Lung microvascular endothelial cell (primary cell): ENCODE data around the gene EDNRB. TPM values are rescaled to one million over a fixed set of nuclear protein-coding genes. Genes with fewer than 3 reads are reported as not detected.
"Not testable (repeated sequence)": the region's sequence is repeated elsewhere in the genome, so short reads cannot be mapped to it uniquely, and the experiment has no call there.

ENCODE experiments used
- DNase-seq, 2 donors: peaks; one replicate each; pipeline versions ENCODE4 v3.0.0 to v3.0.0-alpha.2; 2010; ENCODE audit warnings: low read depth in 2 of 2
- total RNA-seq: library from RNA; depleted of rRNA; stranded (reverse); fragments of >200 nt; gene quantifications from 2 replicates; pipeline ENCODE4 v1.2.1, GENCODE V29; 2014

Gene EDNRB
- total RNA-seq, 1 donor from 2014 or later = 211 TPM

DNA sequence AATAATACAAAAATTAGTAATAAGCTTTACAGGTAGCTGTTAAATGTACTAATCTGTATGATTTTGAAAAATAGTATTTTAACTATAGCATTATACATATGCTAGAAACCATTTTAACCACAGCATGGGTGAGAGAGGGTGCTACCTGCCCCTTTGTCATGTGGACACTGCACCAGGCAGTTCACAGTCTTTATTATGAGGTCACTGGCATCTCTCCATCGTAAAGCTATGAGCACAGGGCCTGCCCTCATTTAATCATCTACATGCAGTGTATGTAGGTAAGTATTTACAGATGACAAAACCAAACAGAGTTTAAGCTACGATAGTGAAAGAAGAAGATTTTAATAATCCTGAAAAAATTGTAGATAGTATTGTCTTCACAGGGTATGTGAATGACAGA is 21.7 kb downstream of the EDNRB start:
- DNase-seq = peak; percentile 58 to 87

DNA sequence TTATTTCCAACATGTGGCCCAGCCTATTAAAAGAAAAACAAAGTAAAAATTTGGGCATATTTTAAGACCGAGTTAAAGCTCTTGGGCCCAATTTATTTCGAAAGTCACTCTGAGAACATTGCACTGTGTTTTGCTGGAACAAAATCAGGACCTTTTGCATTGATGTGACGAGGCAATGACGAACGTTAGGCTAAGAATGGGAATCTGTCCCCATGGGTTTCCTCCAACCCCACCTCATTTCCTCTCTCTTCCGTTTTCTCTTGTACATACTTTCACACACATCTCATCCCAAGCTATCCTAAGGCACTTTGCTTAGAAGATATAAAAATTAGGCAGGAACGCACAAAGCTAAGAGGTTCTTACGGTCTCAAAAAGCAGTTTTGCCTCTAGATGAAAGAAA is 22.1 kb downstream of the EDNRB start:
- DNase-seq = peak; percentile 90 to 98

DNA sequence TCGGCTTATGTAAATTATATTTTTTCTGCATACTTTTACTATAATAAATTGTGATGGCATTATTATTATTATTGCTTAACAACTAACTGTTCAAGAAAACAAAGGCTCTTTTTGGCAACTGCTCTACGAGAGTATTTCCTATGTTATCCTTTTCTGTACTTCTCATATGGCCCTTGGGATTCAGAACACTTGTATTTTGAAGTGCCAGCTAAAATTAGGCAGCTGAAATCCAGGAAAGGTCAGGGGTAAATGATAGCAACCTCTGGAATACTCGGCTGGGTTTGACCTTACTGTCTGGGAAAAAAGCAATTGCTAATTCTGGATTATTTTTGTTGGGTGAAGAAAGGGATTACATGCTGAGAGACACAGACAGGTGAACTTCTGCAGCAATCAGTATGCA is 23.9 kb downstream of the EDNRB start:
- no peak for DNase-seq

DNA sequence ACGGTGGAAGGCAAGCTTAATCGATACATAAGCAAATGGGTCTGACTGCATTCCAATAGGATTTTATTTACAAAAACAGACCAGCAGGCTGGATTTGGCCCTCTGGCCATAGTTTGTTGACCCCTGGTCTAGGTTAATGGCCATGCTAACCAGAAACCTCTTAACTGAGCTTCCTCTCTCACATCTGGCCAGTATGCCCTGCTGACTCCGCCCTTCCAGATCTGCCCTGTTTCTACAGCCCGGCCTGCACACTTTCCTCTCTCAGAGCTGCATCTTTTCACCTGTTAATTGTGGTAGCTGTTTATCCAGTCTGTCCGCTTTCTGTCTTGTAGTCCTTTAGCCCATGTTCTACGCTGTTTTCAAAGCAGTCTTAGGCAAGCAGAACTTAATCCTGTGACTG is 25.6 kb downstream of the EDNRB start:
- DNase-seq = no peak

DNA sequence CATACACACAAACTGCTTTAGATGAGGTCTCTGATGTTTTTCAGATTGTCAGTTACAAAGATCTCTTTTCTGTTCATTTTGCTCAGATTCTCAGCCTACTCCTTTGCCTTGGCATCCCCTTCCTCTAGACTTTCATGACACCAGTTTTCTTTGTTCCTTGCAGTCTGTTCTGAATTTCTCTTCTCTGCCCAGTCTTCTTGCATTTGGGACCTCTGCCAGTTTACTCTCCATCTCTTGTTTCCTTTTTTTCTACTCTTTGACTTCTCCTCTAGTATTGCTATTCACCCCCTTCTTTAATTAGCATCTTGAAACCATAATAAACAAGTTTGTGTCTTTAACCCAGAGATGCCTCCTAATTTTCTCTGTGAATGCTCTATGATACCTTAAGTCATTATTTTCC is 26.1 kb downstream of the EDNRB start:
- no peak for DNase-seq

DNA sequence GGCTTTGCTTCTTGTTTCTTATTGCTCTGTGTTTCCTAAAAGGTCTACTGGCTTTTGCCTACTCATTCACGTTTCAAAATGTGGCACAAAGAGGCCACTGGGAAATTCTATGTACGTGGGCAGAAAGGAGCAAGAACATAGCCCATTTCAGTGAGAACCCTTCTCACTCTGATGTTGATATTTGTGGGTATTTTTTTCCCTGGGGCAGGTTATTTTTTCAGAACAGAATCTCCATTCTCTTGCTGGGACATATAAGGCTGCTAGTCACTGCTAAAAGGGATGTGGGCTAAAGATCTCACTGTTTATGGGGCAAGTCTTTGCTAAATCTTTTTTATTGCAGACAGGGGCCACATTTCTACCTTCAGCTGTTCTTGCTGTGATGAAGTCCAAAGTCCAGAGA is 27.1 kb downstream of the EDNRB start:
- DNase-seq = no peak

DNA sequence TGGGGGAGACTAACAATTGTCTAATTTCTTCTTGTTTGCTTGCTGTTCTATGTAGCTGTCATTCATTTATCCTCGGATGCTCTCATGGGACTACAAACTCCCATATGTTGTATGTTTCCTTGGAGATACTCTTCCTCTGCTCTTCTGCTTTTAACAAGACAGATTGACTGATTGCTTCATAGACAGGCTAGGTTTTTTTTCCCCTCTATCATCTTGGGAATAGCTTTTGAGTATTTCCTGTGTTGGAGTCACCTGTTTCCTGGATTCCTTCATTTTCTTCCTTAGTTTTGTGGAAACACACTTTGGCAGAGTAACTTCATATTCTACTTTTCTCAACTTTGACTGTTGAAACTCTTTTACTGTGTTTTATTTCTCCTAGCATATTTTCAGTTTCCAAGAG is 27.6 kb downstream of the EDNRB start:
- peak in 1 of 2 donors; percentile 52 for DNase-seq

DNA sequence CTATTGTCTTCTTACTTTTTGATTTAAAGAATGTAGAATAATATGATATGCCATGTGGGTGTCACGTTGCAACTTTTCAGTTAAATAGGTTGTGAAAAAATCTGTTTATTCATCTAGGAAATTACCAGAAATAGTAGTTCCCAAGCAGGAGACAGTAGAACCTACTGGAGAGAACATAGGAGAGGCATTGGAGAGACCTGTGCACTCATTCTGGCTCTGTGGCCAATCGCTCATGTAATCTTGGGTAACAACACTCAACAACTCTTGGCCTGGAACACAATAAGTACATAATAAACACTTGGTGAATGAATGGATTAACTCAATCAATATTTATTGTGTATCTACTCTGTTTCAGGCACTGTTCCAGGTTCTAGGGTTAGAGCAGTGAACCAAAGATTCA is 35.3 kb downstream of the EDNRB start:
- DNase-seq = no peak

DNA sequence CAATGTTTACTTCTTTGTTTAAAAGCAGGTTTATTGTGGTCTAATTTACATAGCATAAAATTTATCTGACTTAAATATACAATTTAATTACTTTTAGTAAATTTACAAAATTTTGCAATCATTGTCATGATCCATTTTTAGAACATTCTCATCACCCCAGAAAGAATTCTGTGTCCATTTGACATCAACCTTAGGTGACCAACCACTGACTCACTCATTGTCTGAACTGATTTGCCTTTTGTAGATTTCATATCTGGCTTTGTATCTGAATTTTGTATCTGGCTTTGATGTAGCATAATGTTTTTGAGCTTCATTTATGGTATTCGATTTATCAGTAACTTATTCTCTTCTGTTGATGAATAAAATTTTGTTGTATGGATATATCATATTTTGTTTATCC is 40.4 kb downstream of the EDNRB start:
- DNase-seq = peak in 1 of 2 donors; percentile 56

DNA sequence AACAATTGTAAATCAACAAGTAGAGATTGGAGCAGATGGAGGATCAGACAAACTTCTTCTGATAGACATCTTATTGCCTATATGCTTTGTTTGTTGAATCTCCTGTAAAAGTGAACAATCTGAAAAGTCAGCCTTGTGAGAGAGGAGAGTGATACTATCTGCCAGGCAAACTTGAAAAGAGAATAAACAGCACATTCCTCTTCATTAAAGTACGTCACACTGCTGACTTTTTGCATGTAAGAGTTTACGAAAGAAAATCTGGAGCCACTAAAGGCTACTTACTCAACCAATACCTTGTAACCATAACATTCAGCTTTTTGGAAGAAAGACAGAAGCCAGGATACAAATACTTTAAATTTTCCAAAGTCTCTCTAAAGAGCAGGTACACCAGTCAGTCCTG is 42.5 kb downstream of the EDNRB start:
- DNase-seq = peak in 1 of 2 donors; percentile 20

DNA sequence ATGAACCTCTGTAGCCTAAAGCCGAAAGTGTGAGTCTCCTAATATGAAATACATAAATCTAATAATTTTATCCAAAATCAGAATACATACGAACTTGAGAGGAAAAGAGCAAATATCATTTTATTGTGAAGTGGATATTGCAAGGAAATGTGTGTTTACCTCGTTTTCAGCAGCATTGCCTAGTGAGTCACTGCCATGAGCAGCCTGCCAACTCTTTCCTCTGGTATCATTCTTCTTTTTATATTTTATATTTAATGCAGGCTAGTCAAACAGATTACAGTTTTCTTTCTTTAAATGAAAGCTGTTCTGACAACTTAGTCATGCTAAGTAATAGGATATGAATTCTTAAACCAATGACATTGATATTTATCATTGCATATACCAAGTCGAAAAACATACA is 44.2 kb downstream of the EDNRB start:
- DNase-seq = peak; percentile 46 to 73

DNA sequence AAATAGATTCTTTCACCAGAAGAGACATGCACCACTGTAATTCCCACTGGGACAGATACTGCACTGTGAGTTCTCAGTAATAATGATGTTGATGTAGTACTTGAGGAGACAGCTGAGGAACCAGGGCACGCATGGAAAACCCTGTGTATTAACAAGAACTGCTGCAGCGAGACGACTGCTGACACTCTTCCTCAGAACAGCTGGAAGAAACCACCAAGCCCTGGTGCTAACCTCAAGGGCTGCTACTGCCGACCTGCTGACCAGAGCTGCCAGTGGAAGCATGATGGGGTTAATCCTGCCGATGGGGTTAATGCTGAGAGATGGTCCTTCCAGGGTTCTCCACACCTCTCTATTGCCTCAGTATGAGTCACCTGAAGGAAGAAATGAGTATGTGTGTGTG is 45.6 kb downstream of the EDNRB start:
- peak in 1 of 2 donors; percentile 11 for DNase-seq

DNA sequence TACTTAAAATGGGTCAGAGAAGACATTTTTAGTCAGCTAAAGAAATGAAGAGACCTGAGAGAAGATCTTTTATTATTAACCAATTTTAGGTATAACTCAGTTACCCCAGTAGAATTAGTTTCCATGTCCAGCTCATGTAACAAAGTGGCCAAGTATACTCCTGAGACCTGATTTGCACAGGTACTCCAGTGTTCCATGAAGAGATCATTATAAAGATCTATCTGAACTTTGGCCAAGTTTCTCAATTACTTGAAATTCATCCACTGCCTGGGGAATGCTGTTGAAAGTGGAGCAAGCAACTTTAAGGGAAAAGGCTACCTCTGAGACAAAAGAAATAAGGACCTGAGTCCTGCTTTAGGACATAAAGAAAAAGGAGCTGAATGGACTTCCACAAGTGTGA is 47.0 kb downstream of the EDNRB start:
- DNase-seq = no peak

DNA sequence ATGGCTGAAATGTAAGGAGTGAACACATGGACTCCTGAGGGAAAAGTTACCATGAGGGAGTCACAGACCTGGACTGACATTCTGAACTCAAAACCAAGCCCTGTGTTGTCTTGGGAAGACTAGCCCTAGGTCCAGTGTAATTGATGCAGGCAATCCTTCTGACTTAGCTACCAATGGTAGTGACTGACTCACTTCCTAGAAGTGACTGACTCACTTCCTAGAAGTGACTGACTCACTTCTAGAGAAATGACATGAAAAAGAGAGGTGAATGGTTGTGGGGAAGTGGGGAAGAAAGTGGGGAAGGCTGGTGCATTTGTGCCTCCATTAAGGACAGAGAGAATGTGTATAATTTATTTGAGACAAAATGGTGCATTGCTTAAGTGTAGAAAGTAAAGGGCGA is 49.9 kb downstream of the EDNRB start:
- DNase-seq = peak in 1 of 2 donors; percentile 77

DNA sequence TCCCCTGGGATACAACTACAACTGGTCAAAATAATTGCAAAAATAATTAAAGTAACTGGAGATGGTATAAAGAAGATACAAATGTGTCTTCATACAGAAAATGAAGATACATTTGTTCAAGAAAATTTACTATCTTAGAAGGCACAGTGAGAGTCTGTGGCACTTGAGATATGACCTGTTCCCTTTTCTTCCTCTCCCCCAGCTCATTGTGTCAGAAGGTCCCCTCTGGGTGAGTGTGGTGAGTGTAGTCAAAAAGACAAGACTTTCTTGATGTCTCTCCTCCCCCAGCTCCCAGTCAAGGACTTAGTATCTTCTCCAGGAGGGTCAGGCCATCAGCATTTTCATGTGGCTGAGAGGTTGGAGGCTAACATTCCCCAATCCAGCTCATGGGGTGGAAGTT is 51.7 kb downstream of the EDNRB start:
- DNase-seq = no peak

DNA sequence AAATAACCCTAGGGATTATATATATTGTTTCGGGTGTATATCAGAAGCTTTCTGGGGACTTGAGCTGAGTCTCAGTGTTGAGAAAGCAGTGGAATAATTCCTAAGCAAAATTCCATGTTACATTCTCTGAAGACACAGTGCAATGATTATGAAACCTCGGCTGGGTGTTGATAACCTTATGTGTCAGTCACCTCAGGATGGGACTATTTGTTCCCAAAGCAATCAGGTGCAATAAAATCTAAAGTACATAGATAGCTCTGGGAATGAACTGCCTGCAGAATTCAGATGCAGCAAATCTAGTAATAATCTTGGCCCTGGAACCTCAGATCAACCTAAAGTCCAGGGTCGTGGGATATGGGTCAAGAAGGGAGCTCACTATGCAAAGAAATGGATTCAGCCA is 53.0 kb downstream of the EDNRB start:
- DNase-seq = no peak

DNA sequence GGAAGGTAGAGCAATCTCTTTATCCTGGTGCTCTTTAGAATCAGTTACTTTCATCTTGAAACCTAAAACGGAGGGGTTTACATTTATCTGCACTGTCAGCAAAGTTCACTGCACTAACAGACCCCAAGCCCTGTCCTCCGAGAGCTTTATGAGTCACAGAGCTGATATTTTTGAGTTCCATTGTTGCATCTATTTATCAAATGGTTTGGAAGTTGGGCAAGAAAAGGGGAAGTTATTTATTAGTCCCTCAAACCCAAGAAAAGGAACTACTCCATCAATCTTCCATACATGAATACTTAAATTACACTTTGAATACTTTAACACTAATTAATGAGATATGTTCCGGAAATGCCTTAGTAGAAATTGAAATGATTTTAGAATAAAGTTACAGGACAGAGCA is 55.5 kb downstream of the EDNRB start:
- DNase-seq = peak in 1 of 2 donors; percentile 3

DNA sequence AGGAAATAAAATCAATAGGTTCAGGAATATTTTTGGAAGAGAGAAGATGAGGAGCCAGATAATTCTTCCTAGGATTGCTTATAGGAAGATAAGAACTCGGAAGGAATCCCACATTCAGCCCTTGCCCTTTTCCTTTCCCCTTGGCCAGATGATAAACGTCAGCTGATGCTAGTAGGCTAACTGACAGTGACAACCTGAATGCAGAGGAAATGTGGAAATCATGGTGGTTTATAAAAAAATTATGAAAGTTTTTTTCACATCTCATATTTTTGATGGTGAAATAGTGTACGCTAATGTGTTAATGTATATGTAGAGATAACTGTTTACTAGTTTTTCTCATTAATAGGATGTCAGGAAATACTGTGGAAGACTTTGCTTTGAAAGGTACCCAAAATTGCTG is 56.9 kb downstream of the EDNRB start:
- DNase-seq = no peak

DNA sequence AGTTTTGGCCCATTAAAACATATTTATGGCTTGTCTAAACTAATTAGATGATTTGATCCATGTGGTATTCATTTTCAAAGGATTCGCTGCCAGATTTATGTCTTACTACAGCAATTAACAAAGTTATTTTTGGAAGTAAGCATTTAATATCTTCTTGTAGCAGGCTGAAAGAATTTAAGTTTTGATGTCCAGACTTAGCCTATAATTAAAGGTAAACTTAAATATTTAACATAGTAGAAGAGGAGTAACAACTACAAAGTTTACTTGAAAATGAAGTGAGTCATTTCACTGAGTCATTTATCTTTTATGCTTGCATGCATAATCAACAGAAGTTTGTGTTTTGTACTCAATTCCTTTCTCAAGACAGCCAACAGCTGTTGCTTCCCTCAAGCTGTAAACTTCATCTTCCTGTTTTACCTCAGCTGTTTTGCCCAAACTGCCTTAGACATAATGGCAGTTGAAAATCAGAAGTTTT is 58.1 kb downstream of the EDNRB start:
- peak in 1 of 2 donors; percentile 87 for DNase-seq

DNA sequence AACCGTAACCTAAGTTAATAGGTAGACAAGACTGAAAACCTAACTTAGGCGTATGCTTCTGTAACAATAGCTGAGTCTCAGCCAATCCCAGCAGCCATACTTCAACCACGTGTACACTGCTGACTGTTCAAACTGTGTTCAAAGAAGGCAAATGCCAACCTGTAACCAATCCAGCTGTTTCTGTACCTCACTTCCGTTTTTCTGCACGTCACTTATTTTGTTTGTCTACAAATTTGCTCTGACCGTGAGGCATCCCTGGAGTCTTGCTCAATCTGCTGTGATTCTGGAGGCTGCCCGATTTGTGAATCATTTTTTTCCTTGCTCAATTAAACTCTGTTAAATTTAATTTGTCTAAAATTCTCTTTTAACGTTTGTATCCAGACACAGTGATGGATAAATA is 59.2 kb downstream of the EDNRB start:
- DNase-seq = no peak

DNA sequence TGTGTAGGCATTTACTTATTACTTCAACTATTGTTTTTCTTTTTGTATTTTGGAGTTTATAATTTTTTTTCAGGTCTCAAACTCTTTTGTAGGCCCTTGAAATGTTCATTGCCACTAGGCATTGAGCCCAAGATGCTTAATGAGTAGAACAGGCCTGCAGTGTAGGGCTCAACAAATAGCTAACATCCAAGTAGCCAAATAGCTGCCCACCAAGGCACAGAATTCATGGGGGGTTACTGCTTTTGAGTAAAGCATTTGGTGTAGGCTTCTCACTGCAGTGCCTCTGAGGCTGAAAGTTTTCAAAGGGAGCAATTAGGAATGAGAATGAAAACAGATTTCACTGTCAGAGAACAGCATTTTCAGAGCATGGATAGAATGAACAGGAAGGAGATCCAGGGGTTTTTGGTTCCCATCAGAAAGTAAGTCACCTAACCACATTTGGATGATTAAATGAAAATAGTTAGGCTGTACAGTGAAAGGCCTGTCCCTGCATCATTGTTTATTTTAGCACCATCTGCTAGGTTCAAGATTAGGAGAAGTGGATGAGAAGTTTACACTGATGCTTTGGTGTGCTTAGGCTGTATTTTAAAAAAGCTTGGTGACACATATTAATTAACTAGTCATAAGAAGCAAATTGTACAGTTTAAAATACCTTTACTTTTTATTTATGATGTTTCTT is 61.0 kb downstream of the EDNRB start:
- DNase-seq = no peak

DNA sequence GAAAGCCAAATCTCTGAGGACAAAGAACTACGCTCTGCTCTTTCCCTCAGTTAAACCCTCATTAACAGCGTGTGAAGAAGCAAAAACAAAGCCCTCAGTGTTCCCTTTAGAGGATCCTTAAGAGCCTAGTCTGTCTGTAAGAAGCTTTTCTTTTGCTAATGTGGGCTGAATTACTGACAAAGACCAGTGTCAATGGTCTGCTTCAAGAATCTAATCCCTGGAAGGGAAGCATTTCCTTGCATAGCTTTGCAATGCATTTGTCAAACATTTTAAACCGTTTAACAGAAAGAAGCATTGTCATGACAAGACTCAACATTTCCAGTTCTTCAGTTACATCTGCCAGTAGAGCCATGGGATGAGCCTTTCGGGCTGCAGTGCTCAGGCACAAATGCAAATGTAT is 64.9 kb downstream of the EDNRB start:
- no peak for DNase-seq

DNA sequence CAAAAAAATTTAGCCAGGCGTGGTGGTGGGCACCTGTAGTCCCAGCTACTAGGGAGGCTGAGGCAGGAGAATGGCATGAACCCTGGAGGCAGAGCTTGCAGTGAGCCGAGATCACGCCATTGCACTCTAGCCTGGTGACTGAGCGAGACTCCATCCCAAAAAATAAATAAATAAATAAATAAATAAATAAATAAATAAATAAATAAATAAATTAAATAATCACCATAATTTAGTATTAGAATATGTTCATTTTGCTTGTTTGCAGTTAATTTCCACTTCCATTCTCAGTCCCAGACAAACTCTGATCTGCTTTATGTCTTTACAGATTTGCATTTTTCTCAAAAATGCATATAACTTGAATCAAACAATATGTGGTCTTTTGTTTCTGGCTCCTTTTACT is 70.6 kb downstream of the EDNRB start:
- not testable (repeated sequence) for DNase-seq

DNA sequence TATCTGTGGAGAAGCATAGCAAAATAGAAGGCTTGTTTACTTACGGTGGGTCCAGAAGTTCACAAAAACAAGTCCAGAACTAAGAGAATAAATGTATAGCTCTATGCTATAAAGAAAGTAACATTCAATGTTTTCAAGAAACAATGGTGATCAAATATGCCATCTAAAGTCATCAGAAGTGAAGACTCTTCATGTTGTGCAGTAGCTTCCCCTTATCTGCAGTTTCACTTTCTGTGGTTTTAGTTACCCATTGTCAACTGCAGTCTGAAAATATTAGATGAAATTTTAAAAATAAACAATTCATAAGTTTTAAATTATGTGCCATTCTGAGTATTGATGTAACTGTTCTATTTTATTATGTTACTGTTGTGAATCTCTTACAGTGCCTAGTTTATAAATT is 72.5 kb downstream of the EDNRB start:
- DNase-seq = no peak
